Fibroblast of peridontal ligament (primary cell): ENCODE results near the gene QPRT.
"Not testable (repeated sequence)": the region's sequence is repeated elsewhere in the genome, so short reads cannot be mapped to it uniquely, and the experiment has no call there.

Experiments
- DNase-seq: peaks from one replicate; pipeline ENCODE4 v3.0.0-alpha.2; 2010; ENCODE audit errors: extremely low read depth

Gene QPRT

DNA sequence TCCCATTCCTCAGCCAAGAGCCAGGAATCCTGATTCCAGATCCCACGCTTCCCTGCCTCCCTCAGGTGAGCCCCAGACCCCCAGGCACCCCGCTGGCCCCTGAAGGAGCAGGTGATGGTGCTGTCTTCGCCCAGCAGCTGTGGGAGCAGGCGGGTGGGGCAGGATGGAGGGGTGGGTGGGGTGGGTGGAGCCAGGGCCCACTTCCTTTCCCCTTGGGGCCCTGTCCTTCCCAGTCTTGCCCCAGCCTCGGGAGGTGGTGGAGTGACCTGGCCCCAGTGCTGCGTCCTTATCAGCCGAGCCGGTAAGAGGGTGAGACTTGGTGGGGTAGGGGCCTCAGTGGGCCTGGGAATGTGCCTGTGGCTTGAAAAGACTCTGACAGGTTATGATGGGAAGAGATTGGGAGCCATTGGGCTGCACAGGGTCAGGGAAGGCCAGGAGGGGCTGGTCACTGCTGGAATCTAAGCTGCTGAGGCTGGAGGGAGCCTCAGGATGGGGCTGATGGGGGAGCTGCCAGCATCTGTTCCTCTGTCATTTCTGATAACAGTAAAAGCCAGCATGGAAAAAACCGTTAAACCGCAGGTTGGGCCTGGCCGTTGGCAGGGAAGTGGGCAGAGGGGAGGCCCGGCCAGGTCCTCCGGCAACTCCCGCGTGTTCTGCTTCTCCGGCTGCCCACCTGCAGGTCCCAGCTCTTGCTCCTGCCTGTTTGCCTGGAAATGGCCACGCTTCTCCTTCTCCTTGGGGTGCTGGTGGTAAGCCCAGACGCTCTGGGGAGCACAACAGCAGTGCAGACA is 15.8 kb upstream of the QPRT start, which contains the start of gene SPN:
Gene SPN (plus strand): TSS at position 232 of the 791 bp plus-strand sequence. CDS start 482 bp downstream, at position 714.
- DNase-seq, result no peak

DNA sequence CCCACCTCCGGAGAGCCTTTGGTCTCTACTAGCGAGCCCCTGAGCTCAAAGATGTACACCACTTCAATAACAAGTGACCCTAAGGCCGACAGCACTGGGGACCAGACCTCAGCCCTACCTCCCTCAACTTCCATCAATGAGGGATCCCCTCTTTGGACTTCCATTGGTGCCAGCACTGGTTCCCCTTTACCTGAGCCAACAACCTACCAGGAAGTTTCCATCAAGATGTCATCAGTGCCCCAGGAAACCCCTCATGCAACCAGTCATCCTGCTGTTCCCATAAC is 15.2 kb upstream of the QPRT start:
- DNase-seq, result no peak

DNA sequence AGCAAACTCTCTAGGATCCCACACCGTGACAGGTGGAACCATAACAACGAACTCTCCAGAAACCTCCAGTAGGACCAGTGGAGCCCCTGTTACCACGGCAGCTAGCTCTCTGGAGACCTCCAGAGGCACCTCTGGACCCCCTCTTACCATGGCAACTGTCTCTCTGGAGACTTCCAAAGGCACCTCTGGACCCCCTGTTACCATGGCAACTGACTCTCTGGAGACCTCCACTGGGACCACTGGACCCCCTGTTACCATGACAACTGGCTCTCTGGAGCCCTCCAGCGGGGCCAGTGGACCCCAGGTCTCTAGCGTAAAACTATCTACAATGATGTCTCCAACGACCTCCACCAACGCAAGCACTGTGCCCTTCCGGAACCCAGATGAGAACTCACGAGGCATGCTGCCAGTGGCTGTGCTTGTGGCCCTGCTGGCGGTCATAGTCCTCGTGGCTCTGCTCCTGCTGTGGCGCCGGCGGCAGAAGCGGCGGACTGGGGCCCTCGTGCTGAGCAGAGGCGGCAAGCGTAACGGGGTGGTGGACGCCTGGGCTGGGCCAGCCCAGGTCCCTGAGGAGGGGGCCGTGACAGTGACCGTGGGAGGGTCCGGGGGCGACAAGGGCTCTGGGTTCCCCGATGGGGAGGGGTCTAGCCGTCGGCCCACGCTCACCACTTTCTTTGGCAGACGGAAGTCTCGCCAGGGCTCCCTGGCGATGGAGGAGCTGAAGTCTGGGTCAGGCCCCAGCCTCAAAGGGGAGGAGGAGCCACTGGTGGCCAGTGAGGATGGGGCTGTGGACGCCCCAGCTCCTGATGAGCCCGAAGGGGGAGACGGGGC is 14.7 kb upstream of the QPRT start:
- DNase-seq, result no peak

DNA sequence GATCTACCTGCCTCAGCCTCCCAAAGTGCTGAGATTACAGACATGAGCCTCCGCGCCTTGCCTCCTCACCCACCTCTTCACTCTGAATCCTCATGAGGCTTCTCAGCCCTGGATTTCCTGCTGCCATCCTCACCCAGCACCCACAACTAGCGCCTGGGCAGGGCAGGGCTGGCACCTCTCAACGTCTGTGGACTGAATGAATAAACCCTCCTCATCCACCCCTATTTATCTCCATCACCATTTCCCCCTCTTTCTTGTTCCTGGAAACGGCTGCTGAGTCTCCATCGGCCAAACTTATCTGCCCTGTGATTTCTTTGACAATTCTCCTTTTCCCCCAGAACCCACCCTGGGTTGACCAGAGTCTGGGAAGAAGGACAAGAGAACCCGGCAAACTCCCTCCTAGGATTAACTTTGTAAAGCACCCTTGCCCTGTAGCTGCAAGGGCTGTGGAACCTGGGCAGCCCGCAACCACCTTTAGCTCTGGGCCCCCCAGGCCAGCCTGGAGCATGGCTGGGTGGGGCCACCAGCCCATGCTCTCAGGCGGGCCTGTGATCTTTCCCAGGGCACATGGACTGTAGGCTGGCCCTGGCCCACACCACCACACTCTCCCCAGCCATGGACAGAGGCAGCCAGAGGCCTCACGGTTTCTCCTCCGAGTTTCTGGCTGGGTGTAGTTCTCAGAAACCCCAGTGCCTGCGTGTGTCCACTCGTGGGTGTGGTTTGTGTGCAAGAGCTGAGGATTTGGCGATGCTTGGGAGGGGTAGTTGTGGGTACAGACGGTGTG is 13.5 kb upstream of the QPRT start:
- DNase-seq, result no peak

DNA sequence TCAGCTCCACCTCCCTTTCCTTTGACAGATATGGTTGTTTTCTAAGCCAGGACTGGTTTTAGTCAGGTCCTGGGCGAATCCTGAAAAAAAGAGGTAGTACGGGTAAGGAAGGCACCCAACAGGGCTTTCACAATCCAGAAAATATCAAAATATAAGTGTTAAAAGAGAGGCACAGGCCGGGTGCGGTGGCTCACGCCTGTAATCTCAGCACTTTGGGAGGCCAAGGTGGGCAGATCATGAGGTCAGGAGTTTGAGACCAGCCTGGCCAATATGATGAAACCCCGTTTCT is 11.7 kb upstream of the QPRT start:
- not testable (repeated sequence) for DNase-seq

DNA sequence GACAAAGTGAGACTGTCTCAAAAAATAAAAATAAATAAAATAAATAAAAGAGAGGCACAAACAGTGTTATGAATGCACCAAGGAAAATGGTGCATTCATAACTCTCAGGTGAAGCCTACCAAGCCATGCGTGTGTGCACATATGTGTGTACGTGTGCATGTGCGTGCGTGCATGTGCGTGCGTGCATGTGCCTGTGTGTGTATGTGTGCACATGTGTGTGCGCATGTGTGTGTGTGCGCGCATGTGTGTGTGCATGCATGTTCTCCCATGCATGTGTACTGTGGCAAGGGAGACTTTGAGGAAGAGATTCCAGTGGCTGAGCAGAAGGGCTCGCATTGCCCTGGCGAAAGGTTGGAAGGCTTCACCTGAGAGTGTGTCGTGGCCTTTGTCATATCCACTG is 11.2 kb upstream of the QPRT start:
- no peak for DNase-seq

DNA sequence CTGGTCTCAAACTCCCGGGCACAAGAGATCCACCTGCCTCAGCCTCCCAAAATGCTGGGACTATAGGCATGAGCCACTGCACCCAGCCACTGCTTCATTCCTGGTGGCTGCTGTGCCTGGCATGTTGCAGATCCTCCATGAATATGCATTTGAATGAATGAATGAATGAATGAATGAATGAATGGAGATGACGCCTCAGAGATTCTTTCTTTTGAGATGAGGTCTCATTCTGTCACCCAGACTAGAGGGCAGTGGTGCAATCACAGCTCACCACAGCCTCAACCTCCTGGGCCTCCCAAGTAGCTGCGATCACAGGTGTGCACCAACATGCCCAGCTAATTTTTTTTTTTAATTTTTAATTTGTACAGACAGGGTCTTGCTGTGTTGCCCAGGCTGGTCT is 10.7 kb upstream of the QPRT start:
- DNase-seq, result no peak

DNA sequence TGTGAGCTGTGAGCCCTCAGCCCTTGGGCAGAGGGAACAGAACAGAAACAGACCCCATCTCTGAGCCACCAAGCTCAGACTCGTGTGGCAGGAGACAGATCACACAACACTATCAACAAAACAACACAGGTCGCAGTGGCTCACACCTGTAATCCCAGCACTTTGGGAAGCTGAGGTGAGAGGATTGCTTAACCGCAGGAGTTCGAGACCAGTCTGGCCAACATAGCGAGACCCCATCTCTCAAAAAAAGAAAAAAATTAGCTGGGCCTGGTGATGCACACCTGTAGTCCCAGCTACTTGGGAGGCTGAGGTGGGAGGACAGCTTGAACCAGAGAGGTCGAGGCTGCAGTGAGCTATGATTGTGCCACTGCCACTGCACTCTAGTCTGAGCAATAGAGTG is 5.5 kb upstream of the QPRT start:
- DNase-seq, result no peak

DNA sequence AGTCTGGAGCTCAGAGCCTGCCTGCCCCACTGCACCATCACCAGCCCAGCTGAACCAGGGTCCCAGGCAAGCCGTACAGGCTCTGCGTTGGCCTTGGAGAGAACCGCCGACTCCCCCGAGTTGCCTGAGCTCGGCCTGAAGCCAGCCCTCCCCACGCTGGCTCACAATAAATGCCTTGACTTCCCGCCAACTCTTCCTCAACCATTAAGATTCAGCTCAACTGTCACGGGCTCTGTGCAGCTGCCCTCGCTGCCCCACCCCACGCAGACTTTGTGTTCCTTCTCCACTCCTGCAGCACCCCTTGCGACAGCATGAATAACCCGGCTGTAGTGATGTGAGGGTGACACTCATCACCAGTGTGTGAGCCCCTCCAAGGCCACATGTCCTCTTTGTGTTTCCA is 4.8 kb upstream of the QPRT start:
- peak; percentile 51 for DNase-seq

DNA sequence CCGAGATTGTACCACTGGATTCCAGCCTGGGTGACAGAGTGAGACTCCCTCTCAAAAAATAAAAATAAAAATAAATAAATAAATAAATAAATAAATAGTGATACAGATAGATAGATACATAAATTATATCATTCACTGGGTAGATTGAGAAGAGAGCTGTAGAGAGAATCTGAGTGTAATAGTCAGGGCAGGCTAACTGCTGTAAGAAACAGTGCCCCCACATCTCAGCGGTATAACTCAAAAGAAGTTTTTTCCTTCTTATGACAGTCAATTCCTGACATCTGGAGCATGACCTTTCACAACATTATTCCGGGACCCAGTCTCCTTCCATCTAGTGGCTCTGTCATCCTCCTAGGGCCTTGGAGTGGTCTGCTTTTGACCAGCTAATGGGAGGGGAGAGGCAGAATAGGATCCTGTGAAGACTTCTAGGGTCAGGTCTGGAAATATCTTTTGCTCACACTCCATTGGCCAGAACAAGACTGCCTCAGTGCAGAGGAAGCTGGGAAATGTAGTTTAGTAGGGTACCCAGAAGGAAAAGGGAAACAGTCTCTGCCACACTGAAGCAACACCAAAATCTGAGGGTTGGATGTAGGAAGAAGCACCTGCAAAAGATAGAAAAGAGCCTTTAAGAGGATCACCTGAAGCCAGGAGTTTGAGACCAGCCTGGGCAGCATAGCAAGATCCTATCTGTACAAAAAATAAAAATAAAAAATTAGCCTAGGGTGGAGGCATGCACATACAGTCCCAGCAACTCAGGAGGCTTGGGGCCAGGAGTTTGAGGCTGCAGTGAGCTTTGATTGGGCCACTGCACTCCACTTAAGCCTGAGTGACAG is 3.0 kb upstream of the QPRT start:
- DNase-seq, result no peak

DNA sequence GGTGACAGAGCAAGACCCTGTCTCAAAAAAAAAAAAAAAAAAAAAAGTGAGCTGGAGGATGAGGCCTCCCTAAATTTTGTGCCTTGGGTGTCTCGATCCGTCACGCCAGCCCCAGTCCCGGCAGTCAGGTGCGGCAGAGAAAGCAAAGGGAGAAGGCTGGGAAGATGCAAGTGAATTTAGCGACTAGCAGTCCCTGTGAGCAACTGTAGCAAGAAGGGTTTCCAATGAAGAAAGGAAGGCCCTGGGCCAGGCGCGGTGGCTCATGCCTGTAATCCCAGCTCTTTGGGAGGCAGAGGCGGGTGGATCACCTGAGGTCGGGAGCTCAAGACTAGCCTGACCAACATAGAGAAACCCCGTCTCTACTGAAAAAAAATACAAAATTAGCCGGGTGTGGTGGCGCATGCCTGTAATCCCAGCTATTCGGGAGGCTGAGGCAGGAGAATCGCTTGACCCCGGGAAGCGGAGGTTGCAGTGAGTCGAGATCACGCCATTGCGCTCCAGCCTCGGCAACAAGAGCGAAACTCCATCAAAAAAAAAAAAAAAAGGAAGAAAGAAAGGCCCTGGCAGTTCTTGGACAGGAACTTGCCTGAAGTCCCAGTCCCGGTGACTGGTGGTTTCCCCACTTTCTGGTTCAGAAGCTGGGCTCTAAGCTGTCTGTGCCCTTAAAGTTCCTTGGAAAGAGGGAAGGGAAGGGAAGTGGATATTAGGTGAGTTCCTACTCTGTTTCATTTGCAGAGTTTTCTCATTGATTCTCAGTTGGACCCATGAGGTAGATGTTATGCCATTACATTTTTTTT is 1.8 kb upstream of the QPRT start:
- DNase-seq, result no peak

DNA sequence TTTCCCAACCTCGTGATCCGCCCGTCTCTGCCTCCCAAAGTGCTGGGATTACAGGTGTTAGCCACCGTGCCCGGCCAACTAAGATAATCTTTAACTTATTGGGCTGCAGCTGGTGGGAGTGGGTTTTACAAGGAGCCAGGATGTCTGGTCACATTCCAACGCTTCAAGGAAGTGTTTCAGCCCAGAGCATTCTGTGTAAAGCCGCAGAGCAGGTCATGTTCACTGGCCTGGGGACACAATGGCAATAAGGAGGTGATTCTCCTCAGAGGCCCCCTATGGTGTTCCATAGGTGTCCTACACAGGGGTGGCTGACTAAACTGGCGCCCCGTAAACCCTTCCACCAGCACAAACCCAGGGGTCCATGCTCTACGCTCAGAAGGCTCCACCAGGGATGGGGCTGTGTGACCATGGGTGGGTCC is 1.2 kb downstream of the QPRT start:
- DNase-seq, result no peak

DNA sequence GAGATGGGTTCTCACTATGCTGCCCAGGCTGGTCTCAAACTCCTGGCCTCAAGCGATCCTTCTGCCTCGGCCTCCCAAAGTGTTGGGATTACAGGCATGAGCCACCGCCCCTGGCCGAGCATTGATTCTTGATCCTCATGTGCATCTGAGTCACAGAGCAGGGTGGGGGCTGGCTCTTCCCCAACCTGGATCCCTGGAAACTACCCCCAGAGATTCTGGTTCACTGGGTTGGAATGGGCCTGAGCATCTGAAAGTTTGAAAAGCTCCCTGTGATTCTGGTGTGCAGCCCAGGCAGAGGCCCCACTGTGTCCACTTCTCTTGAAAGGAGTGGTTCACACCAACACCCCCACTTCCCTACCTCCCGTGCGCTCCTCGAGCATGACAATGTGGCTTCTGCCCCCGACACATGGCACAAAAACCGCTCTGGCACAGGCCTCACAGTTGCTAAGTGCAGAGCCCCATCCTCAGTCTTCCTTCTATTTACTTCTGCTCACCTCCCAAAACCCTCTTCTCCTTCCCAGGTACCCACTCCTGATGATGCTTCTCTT is 4.6 kb downstream of the QPRT start:
- no peak for DNase-seq

DNA sequence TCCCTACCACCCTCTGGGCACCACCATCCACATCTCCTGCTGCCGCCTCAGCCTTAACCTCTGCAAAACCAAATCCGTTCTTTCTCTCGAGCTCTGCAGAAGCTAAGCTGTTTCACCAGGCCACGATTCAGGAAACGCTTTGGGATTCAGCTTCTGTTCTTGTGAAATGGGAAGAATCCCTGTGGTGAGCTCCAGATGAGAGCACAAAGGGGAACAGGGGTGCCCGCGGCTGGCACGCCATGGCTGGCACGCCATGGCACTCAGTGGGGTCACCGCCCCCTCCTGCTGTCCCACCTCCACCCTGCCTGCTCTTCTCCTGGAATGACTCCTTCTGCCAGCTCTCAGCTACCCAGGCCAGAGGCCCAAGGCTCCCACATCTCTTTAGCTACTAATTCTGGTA is 5.7 kb downstream of the QPRT start:
- no peak for DNase-seq

DNA sequence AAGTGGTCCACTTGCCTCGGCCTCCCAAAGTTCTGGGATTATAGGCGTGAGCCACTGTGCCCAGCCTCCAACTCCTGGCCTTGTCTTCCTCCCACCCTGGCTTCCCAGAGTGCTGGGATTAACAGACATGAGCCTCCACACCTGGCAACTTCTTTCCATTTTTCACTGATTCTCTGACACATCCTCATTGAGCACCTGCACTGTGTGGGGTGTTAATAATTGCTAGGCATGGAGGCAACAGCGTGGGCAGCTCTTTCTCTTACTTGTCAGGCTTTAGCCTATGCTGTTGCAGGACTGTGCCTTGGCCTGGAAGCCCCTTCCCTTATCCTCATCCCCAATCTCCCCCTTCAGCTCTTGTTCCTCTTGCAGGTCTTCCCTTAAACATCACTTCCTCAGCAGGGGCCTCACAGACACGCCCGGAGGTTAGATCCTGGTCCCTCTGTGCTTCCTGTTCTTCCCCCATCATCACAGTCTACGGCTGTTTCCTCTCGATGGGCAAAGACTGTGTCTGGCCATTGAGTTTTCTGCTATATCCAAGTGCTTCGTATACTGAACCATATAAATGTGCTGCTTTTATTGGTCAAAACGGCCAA is 7.9 kb downstream of the QPRT start:
- no peak for DNase-seq

DNA sequence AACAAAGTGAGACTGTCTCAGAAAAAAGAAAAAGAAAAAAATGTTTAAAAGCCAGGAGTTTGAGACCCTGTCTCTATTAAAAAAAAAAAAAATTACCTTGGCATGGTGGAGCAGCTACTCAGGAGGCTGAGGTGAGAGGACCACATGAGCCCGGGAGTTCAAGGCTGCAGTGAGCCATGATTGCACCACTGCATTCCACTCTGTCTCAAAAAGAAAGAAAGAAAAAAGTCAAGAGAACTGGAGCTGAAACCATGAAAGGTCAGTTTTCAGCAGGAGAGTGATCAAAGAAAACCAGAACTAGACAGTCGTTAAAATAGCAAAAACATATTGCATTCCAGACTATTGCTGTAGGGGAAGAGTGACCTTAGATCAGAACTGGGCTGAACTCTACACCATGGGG is 8.8 kb downstream of the QPRT start:
- DNase-seq, result no peak

DNA sequence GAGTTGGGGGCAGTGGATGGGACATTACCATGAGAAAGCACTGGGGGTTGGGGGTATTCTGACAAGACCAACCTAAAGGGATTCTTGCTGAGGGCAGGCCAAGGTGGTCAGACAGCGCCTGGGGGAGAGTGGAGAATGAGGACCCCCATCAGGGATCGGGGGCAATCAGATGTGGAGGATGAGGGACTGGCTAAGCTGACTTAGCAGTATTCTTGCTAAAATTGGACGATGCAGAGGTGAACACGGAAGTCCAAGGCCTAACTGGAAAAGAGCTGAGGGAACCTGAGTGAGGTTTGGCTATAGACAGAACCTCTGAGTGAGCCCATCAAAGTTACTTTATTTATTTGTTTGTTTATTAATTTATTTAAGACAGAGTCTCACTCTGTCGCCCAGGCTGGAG is 9.2 kb downstream of the QPRT start:
- no peak for DNase-seq

DNA sequence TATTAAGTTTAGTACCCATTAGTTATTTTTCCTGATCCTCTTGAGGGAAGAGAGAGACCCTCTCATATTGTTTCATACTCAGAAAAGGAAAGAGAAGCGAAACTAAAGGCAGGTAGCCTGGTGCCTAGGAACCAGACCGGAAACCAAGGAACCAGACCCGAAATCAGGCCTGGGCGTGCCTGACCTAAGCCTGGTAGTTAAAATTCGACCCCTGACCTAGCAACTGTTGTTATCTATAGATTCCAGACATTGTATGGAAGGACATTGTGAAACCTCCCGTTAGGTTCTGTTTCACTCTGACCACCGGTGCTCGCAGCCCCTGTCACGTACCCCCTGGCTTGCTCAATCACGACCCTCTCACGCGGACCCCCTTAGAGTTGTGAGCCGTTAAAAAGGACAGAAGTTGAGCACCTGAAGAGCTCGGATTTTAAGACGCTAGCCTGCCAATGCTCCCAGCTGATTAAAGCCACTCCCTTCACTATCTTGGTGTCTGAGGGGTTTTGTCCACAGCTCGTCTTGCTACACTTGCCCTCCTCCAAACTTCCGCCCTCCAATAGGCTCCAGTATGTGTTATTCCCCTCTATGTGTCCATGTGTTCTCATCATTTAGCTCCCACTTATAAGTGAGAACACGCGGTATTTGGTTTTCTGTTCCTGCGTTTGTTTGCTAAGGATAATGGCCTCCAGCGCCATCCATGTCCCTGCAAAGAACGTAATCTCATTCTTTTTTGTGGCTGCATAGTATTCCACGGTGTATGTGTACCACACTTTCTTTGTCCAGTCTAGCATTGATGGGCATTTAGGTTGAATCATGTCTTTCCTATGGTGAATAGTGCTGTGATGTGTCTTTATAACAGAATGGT is 10.7 kb downstream of the QPRT start:
- DNase-seq, result not testable (repeated sequence)

DNA sequence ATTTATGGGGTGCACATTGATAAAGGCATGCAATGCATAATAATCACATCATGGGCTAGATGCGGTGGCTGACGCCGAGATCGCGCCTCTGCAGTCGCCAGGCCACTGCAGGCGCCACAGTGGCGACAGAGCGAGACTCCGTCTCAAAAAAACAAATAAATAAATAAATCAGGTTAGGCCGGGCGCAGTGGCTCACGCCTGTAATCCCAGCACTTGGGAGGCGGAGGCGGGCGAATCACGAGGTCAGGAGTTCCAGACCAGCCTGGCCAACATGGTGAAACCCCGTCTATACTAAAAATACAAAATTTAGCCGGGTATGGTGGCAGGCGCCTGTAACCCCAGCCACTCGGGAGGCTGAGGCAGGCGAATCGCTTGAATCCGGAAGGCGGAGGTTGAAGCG is 13.6 kb downstream of the QPRT start:
- DNase-seq, result not testable (repeated sequence)
